ENCODE measurements around the gene LLGL1.

The LLGL1 gene

GRCh38 chr17:18225121-18225641 lies at the start of gene LLGL1:
LLGL1 (plus strand) TSS chr17:18225635; CDS start chr17:18225683, 48 bp downstream.
- DNase-seq: peak; percentile 81

GRCh38 chr17:18176176-18176575 lies 49.3 kb upstream of the LLGL1 start:
- DNase-seq: no peak

GRCh38 chr17:18177133-18177532 lies 48.3 kb upstream of the LLGL1 start:
- no peak for DNase-seq

- DNase-seq: no peak
Observed at GRCh38 chr17:18177722-18178121, 47.7 kb upstream of the LLGL1 start.

GRCh38 chr17:18179196-18179595 lies 46.2 kb upstream of the LLGL1 start:
- DNase-seq: no peak

GRCh38 chr17:18179804-18180203 lies 45.6 kb upstream of the LLGL1 start:
- DNase-seq: no peak

GRCh38 chr17:18181358-18181757 lies 44.1 kb upstream of the LLGL1 start:
- DNase-seq: no peak

- DNase-seq: no peak
Observed at GRCh38 chr17:18182110-18182977, 43.1 kb upstream of the LLGL1 start.

GRCh38 chr17:18182978-18183333 lies 42.5 kb upstream of the LLGL1 start:
- peak; percentile 88 for DNase-seq

GRCh38 chr17:18183334-18184142 lies 41.9 kb upstream of the LLGL1 start, which contains the start of gene ALKBH5:
ALKBH5 (plus strand) TSS chr17:18183828; CDS start chr17:18184244, 416 bp downstream.
- peak; percentile 99 for DNase-seq

- DNase-seq: no peak
Observed at GRCh38 chr17:18184143-18185031, 41.0 kb upstream of the LLGL1 start.

GRCh38 chr17:18185391-18185790 lies 40.0 kb upstream of the LLGL1 start:
- DNase-seq: no peak

- no peak for DNase-seq
Observed at GRCh38 chr17:18185832-18186626, 39.4 kb upstream of the LLGL1 start.

GRCh38 chr17:18186627-18186982 lies 38.8 kb upstream of the LLGL1 start:
- no peak for DNase-seq

- no peak for DNase-seq
Observed at GRCh38 chr17:18187226-18187625, 38.2 kb upstream of the LLGL1 start.

GRCh38 chr17:18187821-18188761 lies 37.3 kb upstream of the LLGL1 start:
- no peak for DNase-seq

GRCh38 chr17:18190628-18191235 lies 34.7 kb upstream of the LLGL1 start:
- no peak for DNase-seq

- no peak for DNase-seq
Observed at GRCh38 chr17:18191236-18191667, 34.2 kb upstream of the LLGL1 start.

GRCh38 chr17:18191967-18192366 lies 33.5 kb upstream of the LLGL1 start:
- DNase-seq: no peak

- no peak for DNase-seq
Observed at GRCh38 chr17:18194394-18194793, 31.0 kb upstream of the LLGL1 start.

All from GOT3 (cell line).